ENCODE data around the gene S100A7.
"Not testable (repeated sequence)": the region's sequence is repeated elsewhere in the genome, so short reads cannot be mapped to it uniquely, and the experiment has no call there.

The S100A7 gene

GRCh38 chr1:153420306-153420705 lies 40.1 kb downstream of the S100A7 start:
- Histone ChIP-seq H3K9me3 (no peaks in the 10 kb centered on the region), H4K20me1 (peaks cover 12% of the 10 kb centered on the region; the same call in 1 of the 2 replicates), H3K27me3 (no peaks in the 10 kb centered on the region), H3K4me3 (no peak overlapping the region), H3K4me2 (no peak overlapping the region), H3K4me1 (no peaks in the 10 kb centered on the region; the same call in 1 of the 2 replicates), H3K9ac (no peak overlapping the region), H3K36me3 (no peaks in the 10 kb centered on the region), H3K27ac (no peak overlapping the region)
- no peak for TF ChIP-seq Cebpa-rat (IDR thresholded peaks at IDR 0.05)

GRCh38 chr1:153419436-153419793 lies 41.0 kb downstream of the S100A7 start:
- H3K4me1 ChIP-seq, H3K27me3 ChIP-seq, H3K36me3 ChIP-seq, H3K9me3 ChIP-seq, H3K4me3 ChIP-seq, H3K27ac ChIP-seq, H3K4me2 ChIP-seq, H3K9ac ChIP-seq: not testable (repeated sequence)
- peaks cover 12% of the 10 kb centered on the region; the same call in 1 of the 2 replicates for H4K20me1 ChIP-seq

DNA sequence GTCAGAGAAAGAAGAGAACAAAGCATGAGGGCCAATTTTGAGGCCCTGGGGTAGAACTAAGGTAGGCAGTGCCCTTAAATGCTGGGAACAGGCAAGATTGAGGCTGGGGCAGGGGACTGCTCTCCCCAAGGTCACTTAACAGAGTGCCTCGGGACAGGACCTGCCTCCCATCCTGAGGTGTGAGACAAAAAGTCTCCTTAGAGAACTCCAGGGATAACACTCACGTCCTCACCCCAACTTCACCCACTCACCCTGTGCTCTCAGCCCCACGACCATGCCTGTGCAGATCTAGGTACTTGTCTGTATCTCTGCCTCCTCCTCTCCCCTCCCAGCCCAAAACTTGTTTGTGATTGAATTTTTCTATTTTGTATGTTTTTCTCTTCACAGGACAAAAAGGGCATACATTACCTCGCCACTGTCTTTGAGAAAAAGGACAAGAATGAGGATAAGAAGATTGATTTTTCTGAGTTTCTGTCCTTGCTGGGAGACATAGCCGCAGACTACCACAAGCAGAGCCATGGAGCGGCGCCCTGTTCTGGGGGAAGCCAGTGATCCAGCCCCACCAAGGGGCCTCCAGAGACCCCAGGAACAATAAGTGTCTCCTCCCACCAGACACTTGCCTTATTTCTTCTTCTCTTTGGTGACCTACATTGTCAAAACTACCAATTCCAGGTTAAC lies 41.6 kb downstream of the S100A7 start:
- H3K4me3 ChIP-seq, H3K9ac ChIP-seq, H3K36me3 ChIP-seq, H3K27me3 ChIP-seq, H3K27ac ChIP-seq, H3K4me2 ChIP-seq, H3K4me1 ChIP-seq, H3K9me3 ChIP-seq: not testable (repeated sequence)
- peaks cover 12% of the 10 kb centered on the region; the same call in 1 of the 2 replicates for H4K20me1 ChIP-seq

DNA sequence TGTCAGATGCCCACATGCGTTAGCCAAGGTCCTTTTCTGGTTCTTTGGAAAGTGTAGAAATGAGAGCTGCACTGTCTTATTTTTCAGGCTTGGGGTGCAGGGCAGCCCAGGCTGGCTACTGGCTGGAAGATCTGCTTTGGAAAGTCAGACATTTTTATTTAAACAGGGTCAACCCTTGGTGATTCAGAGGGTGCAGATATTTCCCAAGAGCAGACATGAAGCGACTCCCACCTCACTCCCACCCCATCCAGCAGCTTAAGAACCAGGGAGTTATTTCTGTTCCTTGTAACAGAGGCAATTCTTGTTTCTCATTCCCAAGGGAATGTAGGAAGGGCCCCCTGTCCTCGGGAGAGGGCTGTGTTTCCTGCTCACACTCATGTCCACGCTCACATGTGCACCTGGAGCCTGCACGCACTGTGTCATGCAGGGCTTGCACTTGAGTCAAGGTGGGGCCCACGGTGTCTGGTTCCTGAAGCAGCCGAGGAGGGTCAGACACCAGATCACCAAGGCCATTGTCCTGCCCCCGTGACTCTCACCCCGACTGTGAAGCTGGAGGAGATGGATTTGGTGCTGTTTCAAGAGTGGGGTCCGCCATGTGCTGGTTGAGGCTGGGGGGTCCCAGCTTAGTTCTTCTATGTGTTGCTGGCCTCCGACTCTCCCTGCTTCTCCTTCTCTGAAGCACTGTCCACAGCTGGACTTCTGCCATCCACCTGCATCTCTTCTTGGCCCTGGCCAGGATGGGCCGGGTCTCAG lies 43.1 kb downstream of the S100A7 start:
- Histone ChIP-seq H3K4me1 (no peaks in the 10 kb centered on the region; the same call in 1 of the 2 replicates), H3K36me3 (no peaks in the 10 kb centered on the region), H3K9me3 (no peaks in the 10 kb centered on the region), H3K4me3 (no peak overlapping the region), H3K27ac (no peak overlapping the region), H3K4me2 (no peak overlapping the region), H4K20me1 (peaks cover 12% of the 10 kb centered on the region; the same call in 1 of the 2 replicates), H3K9ac (no peak overlapping the region), H3K27me3 (no peaks in the 10 kb centered on the region)
- no peak for TF ChIP-seq Cebpa-rat (IDR thresholded peaks at IDR 0.05)

DNA sequence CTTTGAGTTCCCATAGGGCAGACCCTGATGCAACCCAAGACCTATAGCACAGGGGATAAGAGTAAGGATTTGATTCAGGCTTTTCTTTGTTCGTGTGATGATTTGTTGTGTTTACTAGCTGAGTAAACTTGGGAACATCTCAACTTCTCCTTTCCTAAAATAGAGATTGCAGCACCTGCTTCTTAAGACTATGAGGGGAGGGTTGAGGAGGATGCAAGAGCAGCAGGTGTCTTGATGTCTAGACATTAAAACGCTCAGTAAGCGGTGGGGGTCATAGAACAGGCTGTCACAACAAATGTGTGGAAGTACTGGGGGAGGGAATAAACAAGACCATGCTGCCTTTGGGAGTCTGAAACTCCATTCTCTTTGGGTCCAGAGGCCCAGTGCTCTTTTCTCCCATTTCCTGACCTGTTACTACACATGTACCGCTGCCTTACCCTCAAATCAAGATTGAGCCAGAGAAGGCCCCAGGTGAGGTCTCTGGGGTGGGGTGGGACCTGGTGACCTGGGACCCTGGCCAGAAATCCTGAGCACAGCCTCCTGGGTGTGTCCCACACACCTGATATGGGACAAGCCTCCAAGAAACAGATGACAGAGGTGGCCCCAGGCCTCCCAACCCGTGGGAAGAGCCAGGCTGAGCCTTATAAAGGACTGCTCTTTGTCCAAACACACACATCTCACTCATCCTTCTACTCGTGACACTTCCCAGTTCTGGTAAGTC lies 44.4 kb downstream of the S100A7 start, which contains the start of gene S100A7A:
Gene S100A7A, plus strand, starts transcription at position 671 of the 721 bp plus-strand sequence. CDS start 1,563 bp downstream, outside the sequence.
- H3K4me3 ChIP-seq: no peak within 1 kb of the TSS
- no peak within 1 kb of the TSS for H3K27ac ChIP-seq
- TF ChIP-seq Cebpa-rat (IDR thresholded peaks at IDR 0.05): no peak
- H3K9me3 ChIP-seq: no peaks in the 10 kb centered on the region
- no peaks in the 10 kb centered on the region for H3K36me3 ChIP-seq
- H3K9ac ChIP-seq: no peak within 1 kb of the TSS
- H3K27me3 ChIP-seq: no peaks in the 10 kb centered on the region
- no peak within 1 kb of the TSS for H3K4me2 ChIP-seq
- 0 out of 2 replicates have a peak, but pooled peaks cover 6% of the 10 kb centered on the region for H4K20me1 ChIP-seq
- no peaks in the 10 kb centered on the region; the same call in 1 of the 2 replicates for H3K4me1 ChIP-seq

DNA sequence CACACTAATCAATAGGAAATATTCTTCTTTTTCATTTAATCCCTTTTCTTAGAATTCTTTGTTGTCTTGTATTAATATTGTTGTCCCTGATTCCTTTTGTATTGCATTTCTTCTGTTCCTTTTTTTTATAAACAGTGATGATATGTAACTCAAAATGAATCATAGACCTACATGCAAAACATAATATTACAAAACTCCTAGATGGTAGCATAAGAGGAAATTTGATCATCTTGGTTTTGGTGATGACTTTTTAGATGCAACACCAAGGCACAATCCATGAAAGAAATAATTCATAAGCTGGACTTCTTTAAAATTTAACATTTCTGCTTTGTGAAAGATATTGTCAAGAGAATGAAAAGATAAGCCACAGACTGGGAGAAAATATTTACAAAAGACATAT lies 46.5 kb downstream of the S100A7 start:
- H3K4me1 ChIP-seq, H3K36me3 ChIP-seq, H3K27ac ChIP-seq, H3K9me3 ChIP-seq, H3K4me2 ChIP-seq, H3K9ac ChIP-seq, H4K20me1 ChIP-seq, H3K4me3 ChIP-seq, H3K27me3 ChIP-seq: not testable (repeated sequence)
